DND-41 (cell line): ENCODE data around the gene STC2.

Experiments used
- ATAC-seq: fragments of 200-7000 bp; cut with Tn5 transposase; 3 replicates; pipeline ENCODE4 v1.9.1; 2021; ENCODE audit warnings: low read depth; ENCODE audit not compliant: insufficient read depth
- DNase-seq: peaks from one replicate; pipeline ENCODE4 v3.0.0-alpha.2; 2020
- H2AFZ ChIP-seq: 2 replicates; pipeline ENCODE4 v1.6.0; 2012; ENCODE audit warnings: low read depth, low read length
- H3K27ac ChIP-seq: 2 replicates; pipeline ENCODE4 v1.5.1; 2012; ENCODE audit warnings: low read length, inconsistent platforms
- H3K27me3 ChIP-seq: fragments of 200-600 bp; sonication (generic); 2 replicates; pipeline ENCODE4 v1.6.0; 2012; ENCODE audit warnings: low read length, mild to moderate bottlenecking, inconsistent platforms; ENCODE audit not compliant: insufficient read depth, poor library complexity
- H3K36me3 ChIP-seq: 2 replicates; pipeline ENCODE4 v1.5.1; 2012; ENCODE audit warnings: low read length, inconsistent platforms; ENCODE audit not compliant: insufficient read depth
- H3K4me1 ChIP-seq: 2 replicates; pipeline ENCODE4 v1.5.1; 2012; ENCODE audit warnings: mild to moderate bottlenecking, low read length; ENCODE audit not compliant: insufficient read depth
- H3K4me2 ChIP-seq: 2 replicates; pipeline ENCODE4 v1.6.0; 2012; ENCODE audit warnings: mild to moderate bottlenecking, moderate library complexity, low read length, inconsistent platforms; ENCODE audit not compliant: insufficient read depth
- H3K4me3 ChIP-seq, 2 experiments: fragments of 200-600 bp in 1 of 2; shearing (Covaris generic) in 1 of 2; 2 replicates each; pipeline ENCODE4 v1.5.1; 2012 to 2016; ENCODE audit warnings: inconsistent platforms in 2 of 2, low read length in 2 of 2, mild to moderate bottlenecking in 2 of 2, low read depth in 1 of 2, moderate library complexity in 1 of 2
- H3K79me2 ChIP-seq: 2 replicates; pipeline ENCODE4 v1.6.0; 2012; ENCODE audit warnings: low read length, inconsistent platforms; ENCODE audit not compliant: insufficient read depth
- H3K9ac ChIP-seq: 2 replicates; pipeline ENCODE4 v1.6.0; 2012; ENCODE audit warnings: low read depth, mild to moderate bottlenecking, inconsistent platforms, low read length, moderate library complexity
- H3K9me3 ChIP-seq: 2 replicates; pipeline ENCODE4 v1.5.1; 2012; ENCODE audit warnings: low read length, moderate library complexity, mild to moderate bottlenecking, inconsistent platforms; ENCODE audit not compliant: insufficient read depth, severe bottlenecking
- H4K20me1 ChIP-seq: 2 replicates; pipeline ENCODE4 v1.6.0; 2012; ENCODE audit warnings: low read length; ENCODE audit not compliant: insufficient read depth
- CTCF ChIP-seq: IDR thresholded peaks from 2 replicates; pipeline ENCODE4 v1.5.1; 2012; ENCODE audit warnings: borderline replicate concordance, low read length, moderate library complexity, mild to moderate bottlenecking; ENCODE audit not compliant: poor library complexity, severe bottlenecking; ENCODE audit errors: extremely low read depth
- EZH2 ChIP-seq: IDR thresholded peaks from 3 replicates; pipeline ENCODE4 v1.6.1; 2012; ENCODE audit warnings: borderline replicate concordance, low read depth, mild to moderate bottlenecking, moderate library complexity, low read length, inconsistent platforms; ENCODE audit not compliant: severe bottlenecking

STC2 gene

GRCh38 chr5:173323799-173324114, 4.5 kb downstream of the STC2 start:
- H3K27me3 ChIP-seq = peaks cover 18% of the 10 kb centered on the region
- H3K4me3 ChIP-seq = no peak overlapping the region
- H3K79me2 ChIP-seq = no peaks in the 10 kb centered on the region
- ATAC-seq (no peak), DNase-seq (no peak)
- H3K9ac ChIP-seq = no peak overlapping the region
- peak overlapping the region; percentile 31; the same call in 1 of the 2 replicates for H3K4me2 ChIP-seq
- no peak overlapping the region for H3K27ac ChIP-seq
- H3K4me1 ChIP-seq = 0 out of 2 replicates have a peak, but pooled peaks cover 2% of the 10 kb centered on the region
- H3K36me3 ChIP-seq = no peaks in the 10 kb centered on the region
- no peaks in the 10 kb centered on the region for H3K9me3 ChIP-seq
- no peak for TF ChIP-seq CTCF
- H4K20me1 ChIP-seq = no peaks in the 10 kb centered on the region
- no peak overlapping the region for H2AFZ ChIP-seq

- Histone ChIP-seq H3K27me3 (peaks cover 21% of the 10 kb centered on the region), H3K4me2 (no peak overlapping the region), H4K20me1 (no peaks in the 10 kb centered on the region), H2AFZ (no peak overlapping the region), H3K27ac (no peak overlapping the region), H3K9me3 (no peaks in the 10 kb centered on the region), H3K36me3 (no peaks in the 10 kb centered on the region), H3K9ac (no peak overlapping the region), H3K4me3 (no peak overlapping the region), H3K4me1 (0 out of 2 replicates have a peak, but pooled peaks cover 2% of the 10 kb centered on the region), H3K79me2 (no peaks in the 10 kb centered on the region)
- ATAC-seq = no peak
- DNase-seq = no peak
- TF ChIP-seq EZH2 (no peak), CTCF (no peak)
Observed at GRCh38 chr5:173323106-173323798, 5.0 kb downstream of the STC2 start.

- Histone ChIP-seq H3K4me1 (0 out of 2 replicates have a peak, but pooled peaks cover 2% of the 10 kb centered on the region), H3K9me3 (no peaks in the 10 kb centered on the region), H3K27me3 (peaks cover 21% of the 10 kb centered on the region), H3K4me2 (no peak overlapping the region), H3K79me2 (no peaks in the 10 kb centered on the region), H3K4me3 (no peak overlapping the region), H3K9ac (no peak overlapping the region), H4K20me1 (no peaks in the 10 kb centered on the region), H2AFZ (no peak overlapping the region), H3K27ac (no peak overlapping the region), H3K36me3 (no peaks in the 10 kb centered on the region)
- no peak for TF ChIP-seq EZH2
- TF ChIP-seq CTCF = no peak
- ATAC-seq = no peak
- no peak for DNase-seq
Observed at GRCh38 chr5:173321886-173322285, 6.3 kb downstream of the STC2 start.

- Histone ChIP-seq H3K36me3 (no peaks in the 10 kb centered on the region), H3K4me3 (no peak overlapping the region), H4K20me1 (no peaks in the 10 kb centered on the region), H3K9ac (no peak overlapping the region), H3K27me3 (peaks cover 22% of the 10 kb centered on the region), H2AFZ (no peak overlapping the region), H3K9me3 (no peaks in the 10 kb centered on the region), H3K79me2 (no peaks in the 10 kb centered on the region), H3K27ac (no peak overlapping the region), H3K4me2 (no peak overlapping the region), H3K4me1 (0 out of 2 replicates have a peak, but pooled peaks cover 2% of the 10 kb centered on the region)
- ATAC-seq = no peak
- peak; percentile 29 for TF ChIP-seq CTCF
- no peak for TF ChIP-seq EZH2
- no peak for DNase-seq
Observed at GRCh38 chr5:173320259-173320658, 8.0 kb downstream of the STC2 start.
